ENCODE results near the gene FARS2.

- no peak for TF ChIP-seq CTCF (IDR thresholded peaks at IDR 0.05)
- no peak for TF ChIP-seq POLR2A (IDR thresholded peaks at IDR 0.05)
Observed at GRCh38 chr6:5663739-5664138, 402.4 kb downstream of the FARS2 start.

Measured in vagina (tissue), 2 donors.